NCI-H774 (cell line): ENCODE measurements around the gene SNX9.

ENCODE experiments used
- DNase-seq: peaks from one replicate; lab custom pipeline; 2025; lab: John Stamatoyannopoulos, UW

Gene SNX9

GRCh38 chr6:157978021-157978783, 155.2 kb downstream of the SNX9 start:
- no peak for DNase-seq

GRCh38 chr6:157980288-157981131, 157.5 kb downstream of the SNX9 start:
- DNase-seq = no peak

GRCh38 chr6:157981132-157981394, 158.0 kb downstream of the SNX9 start:
- no peak for DNase-seq

- DNase-seq = peak; percentile 78
These were observed 158.5 kb downstream of the SNX9 start, which contains the start of gene SYNJ2 for GRCh38 chr6:157981395-157982101. SYNJ2 (plus strand) TSS chr6:157981863; CDS start chr6:157981962, 99 bp downstream.

GRCh38 chr6:157982102-157982562, 159.1 kb downstream of the SNX9 start:
- peak; percentile 46 for DNase-seq

- DNase-seq = no peak
These were observed 159.7 kb downstream of the SNX9 start for GRCh38 chr6:157982563-157983405.

- no peak for DNase-seq
These were observed 160.5 kb downstream of the SNX9 start for GRCh38 chr6:157983406-157984119.

GRCh38 chr6:157984128-157984527, 161.1 kb downstream of the SNX9 start:
- no peak for DNase-seq

GRCh38 chr6:157984686-157985225, 161.7 kb downstream of the SNX9 start:
- no peak for DNase-seq

GRCh38 chr6:157985378-157986155, 162.5 kb downstream of the SNX9 start:
- peak; percentile 54 for DNase-seq

- no peak for DNase-seq
These were observed 165.0 kb downstream of the SNX9 start for GRCh38 chr6:157987788-157988699.

- DNase-seq = no peak
These were observed 165.6 kb downstream of the SNX9 start for GRCh38 chr6:157988700-157989063.

GRCh38 chr6:157989541-157990289, 166.7 kb downstream of the SNX9 start:
- DNase-seq = peak; percentile 49

GRCh38 chr6:157990321-157991066, 167.4 kb downstream of the SNX9 start:
- no peak for DNase-seq

- DNase-seq = no peak
These were observed 168.0 kb downstream of the SNX9 start for GRCh38 chr6:157991067-157991432.

- DNase-seq = no peak
These were observed 170.0 kb downstream of the SNX9 start for GRCh38 chr6:157993076-157993475.

GRCh38 chr6:157994125-157994795, 171.2 kb downstream of the SNX9 start:
- DNase-seq = no peak
